ENCODE data around the gene IQCM. TPM values are rescaled to one million over a fixed set of nuclear protein-coding genes. Genes with fewer than 3 reads are reported as not detected.

The IQCM gene
- total RNA-seq, 1 donor from 2014 or later: not detected

DNA sequence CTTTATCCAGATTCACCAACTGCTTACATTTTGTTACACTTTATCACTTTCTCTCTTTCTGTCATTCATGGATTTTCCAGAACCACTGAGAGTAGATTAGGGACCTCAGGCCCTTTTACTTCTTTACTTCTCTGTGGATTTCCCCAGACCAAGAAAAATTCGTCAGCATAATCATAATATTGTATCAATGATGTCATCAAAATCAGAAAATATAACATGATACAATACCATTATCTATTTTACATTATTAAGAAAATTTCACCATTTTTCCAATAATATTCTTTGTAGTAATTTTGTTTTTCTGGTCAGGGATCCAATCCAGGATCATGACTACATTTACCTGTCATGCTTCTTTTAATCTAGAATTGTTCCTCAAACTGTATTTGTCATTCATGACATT, 494.2 kb downstream of the IQCM start:
- H3K4me3 ChIP-seq (ENCODE audit: low read depth, low read length): no peak overlapping the region
- DNase-seq (ENCODE audit: low read depth): no peak
- TF ChIP-seq, protein P1, sequence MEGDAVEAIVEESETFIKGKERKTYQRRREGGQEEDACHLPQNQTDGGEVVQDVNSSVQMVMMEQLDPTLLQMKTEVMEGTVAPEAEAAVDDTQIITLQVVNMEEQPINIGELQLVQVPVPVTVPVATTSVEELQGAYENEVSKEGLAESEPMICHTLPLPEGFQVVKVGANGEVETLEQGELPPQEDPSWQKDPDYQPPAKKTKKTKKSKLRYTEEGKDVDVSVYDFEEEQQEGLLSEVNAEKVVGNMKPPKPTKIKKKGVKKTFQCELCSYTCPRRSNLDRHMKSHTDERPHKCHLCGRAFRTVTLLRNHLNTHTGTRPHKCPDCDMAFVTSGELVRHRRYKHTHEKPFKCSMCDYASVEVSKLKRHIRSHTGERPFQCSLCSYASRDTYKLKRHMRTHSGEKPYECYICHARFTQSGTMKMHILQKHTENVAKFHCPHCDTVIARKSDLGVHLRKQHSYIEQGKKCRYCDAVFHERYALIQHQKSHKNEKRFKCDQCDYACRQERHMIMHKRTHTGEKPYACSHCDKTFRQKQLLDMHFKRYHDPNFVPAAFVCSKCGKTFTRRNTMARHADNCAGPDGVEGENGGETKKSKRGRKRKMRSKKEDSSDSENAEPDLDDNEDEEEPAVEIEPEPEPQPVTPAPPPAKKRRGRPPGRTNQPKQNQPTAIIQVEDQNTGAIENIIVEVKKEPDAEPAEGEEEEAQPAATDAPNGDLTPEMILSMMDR (IDR thresholded peaks at IDR 0.05; ENCODE audit: insufficient read depth, low read length, poor library complexity, severe bottlenecking): no peak
- no peaks in the 10 kb centered on the region for H3K27me3 ChIP-seq (ENCODE audit: control insufficient read depth, insufficient read depth, low read length)
- H3K36me3 ChIP-seq (ENCODE audit: control insufficient read depth, insufficient read depth, low read length): no peaks in the 10 kb centered on the region

DNA sequence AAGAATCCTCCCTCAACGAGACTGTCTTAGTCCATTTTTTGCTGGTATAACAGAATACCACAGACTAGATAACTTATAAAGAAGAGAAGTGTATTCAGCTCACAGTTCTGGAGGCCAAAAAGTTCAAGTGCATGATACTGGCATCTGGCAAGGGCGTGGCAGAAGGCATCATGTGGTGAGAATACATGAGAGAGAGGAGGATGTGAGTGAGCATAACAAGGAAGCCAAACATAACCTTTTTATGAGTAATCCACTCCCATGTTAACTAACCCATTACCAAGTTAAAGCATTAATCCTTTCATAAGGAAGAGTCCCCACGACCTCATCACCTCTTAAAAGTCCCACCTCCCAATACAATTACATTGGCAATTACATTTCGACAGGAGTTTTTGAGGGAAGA, 504.6 kb downstream of the IQCM start:
- no peaks in the 10 kb centered on the region for H3K36me3 ChIP-seq (ENCODE audit: control insufficient read depth, insufficient read depth, low read length)
- no peak overlapping the region for H3K4me3 ChIP-seq (ENCODE audit: low read depth, low read length)
- TF ChIP-seq, protein P1 (IDR thresholded peaks at IDR 0.05; ENCODE audit: insufficient read depth, low read length, poor library complexity, severe bottlenecking): no peak
- no peak for DNase-seq (ENCODE audit: low read depth)
- no peaks in the 10 kb centered on the region for H3K27me3 ChIP-seq (ENCODE audit: control insufficient read depth, insufficient read depth, low read length)

DNA sequence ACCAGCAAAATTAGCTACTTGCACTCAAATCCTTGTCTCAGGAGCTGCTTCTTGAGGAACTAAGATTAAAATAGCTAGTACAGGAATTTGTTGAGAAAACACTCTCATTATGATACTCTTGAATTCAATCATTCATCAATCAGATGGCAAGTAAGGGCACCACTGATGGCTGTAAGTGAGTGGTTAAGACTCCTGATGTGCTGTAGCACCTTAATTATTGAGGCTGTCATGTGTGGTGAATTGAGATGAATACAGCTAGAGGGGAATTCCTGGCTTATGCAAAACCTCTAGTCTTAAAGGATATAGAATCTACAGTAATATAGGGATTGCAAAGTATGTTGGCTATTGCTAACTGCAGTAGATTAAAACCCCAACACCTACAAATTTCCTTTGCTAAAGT, 509.1 kb downstream of the IQCM start:
- H3K4me3 ChIP-seq (ENCODE audit: low read depth, low read length): no peak overlapping the region
- H3K27me3 ChIP-seq (ENCODE audit: control insufficient read depth, insufficient read depth, low read length): no peaks in the 10 kb centered on the region
- no peaks in the 10 kb centered on the region for H3K36me3 ChIP-seq (ENCODE audit: control insufficient read depth, insufficient read depth, low read length)
- no peak for DNase-seq (ENCODE audit: low read depth)
- TF ChIP-seq, protein P1 (IDR thresholded peaks at IDR 0.05; ENCODE audit: insufficient read depth, low read length, poor library complexity, severe bottlenecking): no peak

Data from kidney epithelial cell (primary cell).